ENCODE measurements around the gene LPGAT1. TPM values are rescaled to one million over a fixed set of nuclear protein-coding genes. Genes with fewer than 3 reads are reported as not detected.
"Not testable (repeated sequence)": the region's sequence is repeated elsewhere in the genome, so short reads cannot be mapped to it uniquely, and the experiment has no call there.

Gene LPGAT1
- polyA plus RNA-seq, 4 donors, result 23.2 to 29.6 (median 27.4) TPM

DNA sequence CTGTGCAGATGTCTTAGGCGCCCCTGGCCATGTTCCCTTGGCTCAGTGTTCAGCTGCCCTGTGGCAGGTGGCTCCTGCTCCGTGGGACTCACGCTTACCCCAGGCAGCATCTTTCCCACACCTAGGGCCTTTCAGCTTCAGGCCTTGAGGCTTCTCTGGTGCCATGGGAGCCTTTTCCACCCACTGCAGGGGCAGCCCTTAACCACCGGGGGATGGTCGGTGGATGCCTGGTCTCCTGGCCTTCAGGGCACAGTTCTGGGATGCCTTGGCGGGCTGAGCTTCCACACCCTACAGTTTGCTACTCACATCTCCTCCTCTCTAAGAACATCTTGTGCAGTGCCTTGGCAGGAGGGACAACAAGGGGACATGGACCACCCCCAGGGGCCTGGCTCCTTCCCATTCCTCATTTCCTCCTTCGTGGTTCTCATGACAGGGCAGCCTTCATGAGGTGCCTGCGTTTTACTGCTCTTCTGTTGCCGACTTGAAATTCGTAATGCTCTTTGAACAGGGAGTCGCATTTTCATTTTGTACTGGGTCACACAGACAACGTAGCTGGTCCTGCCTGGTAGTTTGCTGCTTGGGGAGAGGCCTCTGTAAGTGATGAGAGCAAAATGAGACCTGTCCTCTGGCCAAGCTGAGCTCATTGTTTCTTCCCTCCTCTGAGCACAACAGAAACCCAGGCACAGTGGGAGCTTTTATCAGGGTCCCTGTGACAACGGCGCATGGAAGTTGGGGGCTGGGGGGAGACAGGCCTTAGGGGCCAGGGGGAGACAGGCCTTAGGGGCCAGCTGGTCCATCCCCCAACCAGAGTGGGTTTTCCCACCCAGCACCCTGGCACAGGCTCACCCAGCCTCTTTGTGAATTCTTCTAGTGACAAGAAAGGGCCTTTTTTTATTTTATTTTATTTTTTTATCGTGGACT, 93.2 kb downstream of the LPGAT1 start:
- DNase-seq (ENCODE audit: low read depth in 4 of 4, low spot score in 3 of 4), result no peak

DNA sequence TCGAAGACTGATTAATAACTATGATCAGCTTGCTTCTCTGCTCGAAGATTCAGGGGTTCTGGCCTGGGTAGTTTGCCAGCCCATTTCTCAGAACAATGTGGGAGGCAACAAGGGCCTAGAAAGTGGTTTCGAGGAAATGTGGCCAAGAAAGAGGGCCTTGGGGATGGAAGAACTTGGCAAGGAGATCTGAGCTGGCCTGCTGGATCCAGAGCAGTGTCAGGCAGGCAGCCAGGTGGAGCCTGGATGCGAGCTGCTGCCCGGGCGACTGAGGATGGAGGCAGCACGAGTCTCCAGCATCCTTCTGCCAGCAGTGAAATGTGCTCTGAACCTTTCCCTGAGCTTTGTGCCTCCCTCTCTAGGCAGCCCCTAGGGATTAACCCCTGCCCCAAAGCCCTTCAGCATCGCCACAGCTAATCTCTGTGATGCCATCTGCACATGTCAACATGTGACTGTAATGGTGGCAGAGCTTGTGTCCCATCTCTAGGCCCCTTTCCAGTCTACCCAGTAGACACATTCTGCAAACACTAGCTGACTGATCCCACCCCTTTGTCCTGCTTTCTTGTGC, 94.1 kb downstream of the LPGAT1 start:
- DNase-seq (ENCODE audit: low read depth in 4 of 4, low spot score in 3 of 4), result no peak

DNA sequence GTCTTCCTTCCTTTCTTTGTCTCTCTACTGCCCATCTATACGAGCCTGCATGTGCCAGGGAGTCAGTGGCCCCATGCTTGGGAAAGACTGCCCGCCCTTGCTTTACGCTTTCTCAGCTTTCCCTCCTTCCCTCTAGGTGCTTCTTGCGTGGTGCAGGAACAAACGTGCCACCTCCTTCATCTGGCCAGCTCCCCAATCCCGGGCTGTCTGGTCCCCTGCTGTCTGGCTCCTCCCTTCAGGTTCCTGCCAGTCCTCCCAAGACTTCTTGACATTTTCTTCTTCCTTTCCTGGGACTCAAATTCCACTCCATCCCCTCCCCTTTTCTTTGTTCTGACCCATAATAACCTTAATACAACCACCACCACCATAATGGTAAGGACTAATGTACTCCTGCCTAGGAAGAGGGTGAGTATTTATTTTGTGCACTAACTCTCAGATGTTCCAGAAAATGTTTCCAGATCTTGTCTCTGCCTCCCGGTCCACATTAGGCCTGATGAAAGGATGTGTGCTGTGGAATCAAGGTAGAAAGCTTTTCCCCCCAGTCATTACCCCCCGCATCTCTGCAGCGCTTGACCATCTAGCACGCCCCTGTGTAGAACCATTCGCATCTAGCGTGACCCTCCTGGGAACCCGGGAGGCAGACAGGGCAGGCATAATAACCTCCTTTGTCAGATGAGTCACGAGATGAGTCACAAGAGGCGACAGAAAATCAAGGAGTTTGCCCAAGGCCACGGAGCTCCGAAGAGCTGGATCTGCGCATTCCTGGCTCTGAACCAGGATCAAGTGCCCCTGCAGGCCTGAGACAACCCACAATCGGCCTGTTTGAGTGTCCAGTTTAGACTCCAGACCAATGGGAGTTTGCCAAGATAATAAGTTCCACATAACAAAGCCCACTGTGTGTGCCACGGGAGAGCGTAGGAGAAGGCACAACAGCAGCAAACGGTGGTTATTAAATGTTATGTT, 95.1 kb downstream of the LPGAT1 start:
- no peak for DNase-seq (ENCODE audit: low read depth in 4 of 4, low spot score in 3 of 4)

DNA sequence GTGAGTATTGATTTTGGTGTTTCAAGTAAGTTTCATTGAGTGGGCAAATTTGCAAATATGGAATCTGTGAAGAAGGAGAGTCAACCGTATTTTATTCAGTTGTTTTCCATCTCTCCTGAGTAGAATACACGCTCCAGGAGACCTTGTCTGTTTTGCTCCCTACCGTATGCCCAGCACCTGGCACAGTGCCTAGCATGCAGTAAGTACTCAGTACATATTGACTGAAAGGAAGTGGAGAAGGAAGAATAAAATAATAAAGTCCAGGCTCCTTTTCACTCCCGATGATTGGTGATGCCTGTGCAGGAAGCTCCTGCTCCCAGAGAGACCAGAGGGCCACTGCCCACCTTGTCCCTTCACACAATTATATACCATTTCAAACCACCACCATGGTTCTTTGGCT, 95.8 kb downstream of the LPGAT1 start:
- DNase-seq (ENCODE audit: low read depth in 4 of 4, low spot score in 3 of 4), result no peak

DNA sequence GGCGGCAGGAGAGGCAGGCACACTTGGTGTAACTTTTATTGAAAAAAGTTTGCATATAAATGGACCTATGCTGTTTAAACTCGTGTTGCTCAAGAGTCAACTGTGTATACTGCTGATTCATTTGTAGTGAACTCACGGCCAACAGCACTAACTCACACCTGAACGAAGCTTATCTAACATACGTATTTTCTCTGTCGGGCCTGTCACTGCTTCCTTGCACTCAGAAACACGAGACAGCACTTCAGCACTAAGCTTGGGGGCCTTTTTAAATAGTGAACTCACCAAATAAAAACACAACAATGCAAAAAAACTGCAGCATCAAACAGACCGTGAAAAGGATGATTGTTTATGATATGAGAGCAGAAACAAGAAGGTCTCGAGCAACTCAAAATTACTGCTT, 96.2 kb downstream of the LPGAT1 start:
- DNase-seq (ENCODE audit: low read depth in 4 of 4, low spot score in 3 of 4), result no peak

DNA sequence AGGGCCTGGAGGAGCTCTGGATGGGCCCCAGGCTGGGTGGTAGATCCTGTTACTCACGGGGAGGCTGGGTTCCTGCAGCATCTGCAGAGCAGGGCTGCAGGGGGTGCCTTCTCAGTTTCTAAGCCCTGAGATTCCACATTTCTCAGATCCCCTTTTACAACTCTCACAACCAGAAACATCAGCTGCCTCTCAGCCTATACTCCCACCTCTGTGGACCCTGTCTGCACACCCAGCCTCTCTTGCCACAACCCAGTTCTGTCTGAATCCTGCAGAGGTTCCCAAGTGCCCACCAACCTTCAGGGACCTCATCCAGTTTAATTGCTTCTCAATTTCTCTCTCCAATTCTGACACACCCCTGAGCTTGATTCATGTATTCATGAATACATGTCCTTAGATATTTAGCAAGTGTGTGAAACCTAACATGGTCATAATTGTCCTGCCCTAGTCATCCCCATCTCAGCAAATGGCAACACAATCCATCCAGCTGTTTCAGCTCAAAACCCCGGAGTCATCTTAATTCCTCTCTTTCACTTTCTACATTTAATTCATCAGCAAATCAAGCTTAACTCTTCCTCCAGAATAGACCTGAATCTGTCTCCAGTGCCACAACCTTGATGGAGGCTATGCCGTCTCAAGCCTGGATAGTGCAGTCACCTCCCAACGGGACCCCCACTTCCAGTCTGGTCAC, 98.1 kb downstream of the LPGAT1 start:
- no peak for DNase-seq (ENCODE audit: low read depth in 4 of 4, low spot score in 3 of 4)

DNA sequence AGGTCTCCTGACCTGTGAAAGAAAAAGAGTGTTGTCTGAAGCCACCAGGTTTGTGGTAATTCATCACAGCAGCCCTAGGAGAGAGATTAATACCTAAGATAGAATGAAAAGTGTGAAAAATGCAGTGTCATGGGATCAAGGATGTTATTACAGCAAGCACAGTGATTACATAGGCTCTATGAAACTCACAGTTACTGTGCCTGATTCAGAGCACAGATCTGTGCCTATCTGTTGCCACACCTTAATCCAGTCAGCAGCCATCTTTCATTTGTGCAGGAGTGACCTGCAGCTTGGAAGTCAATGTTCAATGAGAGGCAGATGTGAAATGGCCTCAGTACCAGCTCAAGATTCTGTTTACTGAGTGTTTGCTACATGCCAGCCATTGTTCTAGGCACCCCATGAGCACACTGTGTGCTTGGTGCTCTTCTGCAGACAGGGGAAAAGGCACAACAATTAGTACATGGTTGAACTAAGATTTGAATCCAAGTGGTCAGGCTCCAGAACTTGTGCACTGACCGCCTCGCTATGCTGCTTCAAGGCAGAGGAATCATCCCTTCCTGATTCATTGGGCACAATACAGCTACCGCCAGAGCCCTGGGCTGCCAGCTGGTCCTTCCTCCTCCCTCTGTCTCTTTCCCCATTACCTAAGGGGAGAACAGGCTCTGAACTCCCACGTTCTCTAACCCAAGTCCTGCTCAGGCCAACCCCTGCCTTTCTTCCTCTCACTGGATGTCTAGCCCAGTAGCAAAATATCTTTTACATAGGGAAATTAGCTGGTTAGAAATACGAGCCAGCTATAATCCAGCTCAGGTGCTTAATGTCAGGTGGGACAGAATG, 98.9 kb downstream of the LPGAT1 start:
- DNase-seq (ENCODE audit: low read depth in 4 of 4, low spot score in 3 of 4), result no peak

DNA sequence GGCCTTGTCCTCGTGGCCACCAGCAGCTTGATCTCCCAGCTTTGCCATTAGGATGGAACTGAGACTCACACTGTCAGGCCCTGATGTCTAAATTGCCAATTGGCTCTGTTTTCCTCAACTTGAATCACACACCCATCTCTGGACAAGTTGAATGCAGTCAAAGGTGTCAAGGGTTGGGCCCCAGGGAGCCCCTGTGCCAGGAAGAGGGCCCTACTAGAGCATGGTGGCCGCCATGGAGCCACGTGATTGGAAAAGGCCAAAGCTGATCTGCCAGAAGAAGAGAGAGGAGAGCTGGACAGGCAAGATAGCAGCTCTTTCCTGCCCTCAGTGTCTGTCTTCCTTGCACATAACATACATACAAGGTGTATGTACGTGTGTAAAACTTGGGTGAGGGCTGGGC, 100.2 kb downstream of the LPGAT1 start:
- DNase-seq (ENCODE audit: low read depth in 4 of 4, low spot score in 3 of 4), result no peak

DNA sequence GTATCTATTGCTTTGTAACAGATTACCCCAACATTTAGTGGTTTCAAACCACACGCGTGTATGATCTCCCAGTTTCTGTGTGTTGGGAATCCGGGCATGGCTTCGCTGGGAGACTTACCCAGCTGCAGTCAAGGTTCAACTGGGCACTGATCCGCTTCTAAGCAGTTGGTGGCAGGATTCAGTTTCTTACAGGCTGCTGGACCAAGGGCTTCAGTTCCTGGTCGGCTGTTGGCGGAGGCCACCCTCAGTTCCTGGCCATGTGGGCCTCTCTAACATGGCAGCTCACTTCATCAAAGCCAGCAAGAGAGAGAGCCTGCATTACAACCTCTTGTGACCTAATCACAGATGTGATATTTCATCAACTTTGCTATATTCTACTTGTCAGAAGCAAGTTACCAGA, 101.3 kb downstream of the LPGAT1 start:
- no peak for DNase-seq (ENCODE audit: low read depth in 4 of 4, low spot score in 3 of 4)

DNA sequence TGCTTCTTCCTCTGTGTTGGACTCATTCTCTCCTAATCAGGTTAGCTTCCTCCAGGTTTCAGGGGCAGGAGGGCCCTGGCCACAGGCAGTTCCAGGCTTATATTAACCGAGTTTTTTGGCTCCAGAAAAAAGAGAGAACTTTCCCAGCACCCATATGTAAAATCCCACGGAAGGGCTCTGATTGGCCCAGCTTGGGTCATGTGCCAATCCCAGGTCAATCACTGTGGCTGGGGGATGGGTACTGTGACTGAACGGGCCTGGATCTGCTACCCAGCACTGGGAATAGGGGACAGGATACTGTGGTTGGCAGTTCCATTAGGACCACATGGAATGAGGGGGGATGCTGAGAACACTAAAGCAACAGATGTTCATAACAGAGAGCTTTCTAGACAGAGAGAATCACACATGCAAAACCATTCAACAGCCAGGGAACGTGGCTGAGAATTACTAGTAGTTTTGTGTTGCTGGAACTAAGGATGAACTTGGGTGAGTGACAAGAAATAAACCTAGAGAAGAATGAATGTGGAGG, 104.0 kb downstream of the LPGAT1 start:
- no peak for DNase-seq (ENCODE audit: low read depth in 4 of 4, low spot score in 3 of 4)

DNA sequence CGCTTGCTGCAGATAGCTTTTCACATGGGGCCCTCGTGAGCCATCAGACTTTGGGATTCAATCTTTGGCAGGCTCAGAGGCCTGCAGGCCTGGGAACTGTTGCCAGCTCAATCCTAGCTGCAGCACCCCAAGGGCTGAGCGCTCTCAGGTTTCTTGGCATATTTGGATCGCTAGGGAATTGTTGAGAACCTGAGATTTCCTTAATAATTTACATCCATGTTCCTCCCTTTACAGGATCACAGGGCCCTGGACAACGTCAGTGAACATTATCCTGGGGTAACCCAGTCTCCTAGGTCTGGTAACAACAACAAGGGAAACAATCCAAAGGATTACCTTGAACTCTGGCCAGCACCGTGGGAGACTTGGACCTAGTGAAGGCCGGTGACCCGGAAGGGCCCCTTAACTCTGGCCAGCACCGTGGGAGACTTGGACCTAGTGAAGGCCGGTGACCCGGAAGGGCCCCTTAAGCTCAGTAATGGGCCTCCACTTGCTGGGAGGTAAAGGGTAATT, 105.8 kb downstream of the LPGAT1 start:
- no peak for DNase-seq (ENCODE audit: low read depth in 4 of 4, low spot score in 3 of 4)

DNA sequence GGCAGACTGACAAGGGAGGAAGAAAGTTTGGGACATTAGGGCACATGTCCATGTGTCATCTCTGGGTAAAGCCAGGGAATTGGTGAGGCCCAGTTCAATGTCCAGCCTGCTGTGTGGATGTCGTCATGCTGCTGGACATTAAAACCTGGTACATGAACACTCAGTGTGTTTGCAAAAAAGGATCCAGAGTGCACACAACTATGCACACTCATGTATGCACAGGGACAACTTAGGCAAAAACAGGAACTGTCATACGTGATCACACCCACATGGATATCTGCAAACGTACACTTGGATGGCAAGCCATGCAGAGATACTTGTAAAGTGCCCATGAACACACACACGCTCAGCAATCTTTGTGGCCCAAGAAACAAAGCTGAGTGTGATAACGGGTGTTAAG, 107.3 kb downstream of the LPGAT1 start:
- no peak for DNase-seq (ENCODE audit: low read depth in 4 of 4, low spot score in 3 of 4)

DNA sequence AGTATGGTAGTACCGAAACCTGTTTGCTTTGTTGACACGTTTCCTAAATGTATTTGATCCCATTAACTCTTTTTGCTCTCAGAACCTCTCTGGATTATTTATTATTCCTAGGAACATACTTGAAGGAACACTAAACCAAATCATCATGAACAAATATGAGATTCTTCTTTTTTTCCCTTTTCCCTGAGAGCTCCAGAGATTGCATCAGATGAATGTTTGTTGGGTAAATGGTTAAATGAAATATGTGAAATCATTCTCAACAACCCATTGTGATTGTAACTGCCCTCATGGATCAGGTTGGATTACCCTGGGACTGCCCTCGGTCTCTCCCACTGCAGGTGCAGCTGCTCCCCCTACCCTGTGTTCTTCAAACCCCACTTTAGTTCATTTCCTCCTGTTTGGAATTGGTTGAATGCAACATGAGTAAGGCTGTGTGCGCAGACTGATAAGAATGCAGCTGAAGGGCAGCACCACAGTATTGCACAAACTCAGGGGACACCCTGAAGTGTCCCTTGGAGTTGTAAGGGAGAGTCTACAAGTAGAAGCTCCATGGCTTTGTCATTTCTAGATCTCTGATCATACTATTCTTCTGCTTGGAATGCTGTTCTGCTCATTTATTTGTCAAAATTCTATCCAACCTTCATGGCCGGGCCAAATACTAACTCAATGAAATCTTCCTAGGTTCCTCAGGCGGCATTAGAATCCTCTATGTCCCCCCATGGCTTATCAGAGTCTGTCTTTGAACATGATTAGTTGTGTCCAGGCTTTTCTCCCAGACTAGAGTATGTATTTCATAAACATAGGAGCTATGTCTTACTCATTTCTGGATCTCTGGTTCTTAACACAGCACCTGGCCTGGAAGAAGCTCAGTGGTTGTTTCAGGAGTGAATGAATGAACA, 108.0 kb downstream of the LPGAT1 start:
- DNase-seq (ENCODE audit: low read depth in 4 of 4, low spot score in 3 of 4), result no peak

DNA sequence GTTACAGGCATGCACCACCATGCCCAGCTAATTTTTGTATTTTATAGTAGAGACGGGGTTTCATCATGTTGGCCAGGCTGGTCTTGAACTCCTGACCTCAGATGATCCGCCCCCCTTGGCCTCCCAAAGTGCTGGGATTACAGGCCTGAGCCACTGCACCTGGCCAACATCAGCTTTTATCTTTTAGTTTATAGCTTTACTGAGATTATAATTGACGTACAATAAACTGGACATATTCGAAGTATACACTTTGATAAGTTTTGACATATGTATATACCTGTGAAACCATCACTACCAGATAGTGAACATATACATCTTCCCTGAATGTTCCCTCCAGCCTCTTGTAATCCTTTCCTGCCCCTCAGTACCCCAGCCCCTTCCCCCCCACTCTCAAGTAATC, 114.0 kb downstream of the LPGAT1 start:
- DNase-seq (ENCODE audit: low read depth in 4 of 4, low spot score in 3 of 4), result not testable (repeated sequence)

DNA sequence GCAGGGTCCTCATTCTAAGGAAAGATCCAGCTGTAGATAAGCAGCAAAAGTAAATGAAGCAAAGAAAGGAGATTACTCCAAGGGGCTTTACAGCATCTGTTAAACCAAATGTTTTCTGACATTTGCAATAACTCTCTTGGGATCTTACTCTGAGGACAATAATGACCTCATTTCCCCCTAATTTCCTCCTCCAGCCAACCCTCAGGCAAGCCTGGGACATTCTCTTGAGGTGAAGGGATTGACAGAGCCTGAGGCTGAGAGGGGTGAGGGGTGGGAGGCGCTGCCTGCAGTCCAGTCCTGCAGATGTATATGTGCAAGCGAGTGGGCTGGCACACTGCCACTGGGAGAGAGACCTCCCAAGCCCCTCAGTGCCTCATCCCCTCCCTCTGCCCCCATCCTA, 114.6 kb downstream of the LPGAT1 start:
- DNase-seq (ENCODE audit: low read depth in 4 of 4, low spot score in 3 of 4), result no peak

DNA sequence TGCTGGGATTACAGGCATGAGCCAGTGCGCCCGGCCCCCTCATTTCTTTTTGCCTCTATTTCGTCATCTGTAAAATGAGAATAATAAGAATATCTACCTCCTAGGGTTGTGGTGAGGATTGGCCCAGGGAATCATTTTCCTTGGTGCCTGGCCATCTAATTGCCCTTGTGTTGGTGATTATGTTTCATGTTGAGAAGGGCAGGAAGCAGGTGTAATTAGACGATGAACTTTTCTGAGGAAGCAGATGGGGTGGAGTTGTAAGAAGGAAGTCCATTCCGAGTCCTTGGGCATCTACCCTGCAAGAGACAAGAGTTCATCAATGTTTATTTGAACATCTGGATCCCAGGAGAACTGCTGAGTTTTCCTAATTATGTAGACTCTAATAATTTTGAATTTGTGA, 116.4 kb downstream of the LPGAT1 start:
- DNase-seq (ENCODE audit: low read depth in 4 of 4, low spot score in 3 of 4), result no peak

DNA sequence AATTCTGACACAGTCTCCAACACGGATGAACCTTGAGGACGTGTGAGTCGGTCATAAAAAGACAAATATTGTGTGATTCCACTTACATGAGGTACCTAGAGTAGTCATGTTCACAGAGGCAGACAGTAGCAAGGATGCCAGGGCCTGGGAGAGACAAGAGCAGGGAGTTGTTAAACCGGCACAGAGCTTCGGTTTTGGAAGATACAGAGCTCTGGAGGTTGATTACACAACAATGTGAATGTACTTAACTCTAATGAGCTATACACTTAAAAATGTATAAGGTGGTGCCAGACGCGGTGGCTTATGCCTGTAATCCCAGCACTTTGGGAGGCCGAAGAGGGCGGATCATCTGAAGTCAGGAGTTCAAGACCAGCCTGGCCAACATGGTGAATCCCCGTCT, 117.3 kb downstream of the LPGAT1 start:
- no peak for DNase-seq (ENCODE audit: low read depth in 4 of 4, low spot score in 3 of 4)

DNA sequence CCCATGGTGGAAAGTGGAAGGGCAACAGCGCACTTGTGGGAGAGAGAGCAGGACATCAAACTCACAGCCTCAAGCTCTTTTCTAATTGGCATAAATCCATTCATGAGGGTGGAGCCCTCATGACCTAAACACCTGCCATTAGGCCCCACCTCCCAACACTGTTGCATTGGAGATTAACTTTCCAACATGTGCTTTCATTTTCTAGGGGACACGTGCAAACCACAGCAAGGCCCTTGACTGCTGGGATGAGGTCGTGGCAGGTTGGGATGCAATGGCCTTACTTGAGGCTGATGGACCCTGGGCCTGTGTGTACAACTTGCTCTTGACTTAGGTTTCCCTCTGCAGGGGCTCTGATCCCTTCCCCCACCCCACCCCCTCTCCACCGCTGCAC, 119.3 kb downstream of the LPGAT1 start:
- DNase-seq (ENCODE audit: low read depth in 4 of 4, low spot score in 3 of 4), result no peak

All from right renal pelvis (tissue), 4 donors.